Activated CD8-positive, alpha-beta memory T cell treated with anti-CD3 and anti-CD28 coated beads, Interleukin-2, amount 10 ng/mL, durations not matched to agents 7 days and 5 days (primary cell): ENCODE results near the gene TSHR. TPM values are rescaled to one million over a fixed set of nuclear protein-coding genes. Genes with fewer than 3 reads are reported as not detected.

ENCODE experiments used
- total RNA-seq, 2 experiments: library from RNA; stranded (reverse); gene quantifications; one replicate each; pipeline ENCODE4 v1.2.3, GENCODE V29; 2021

The TSHR gene
- total RNA-seq, 2 experiments from 2014 or later = 0.73 TPM; not detected in 1

Other genes starting within 250 kb of the TSHR start
- 10 to 100 TPM; 28.9 to 47.4 TPM for gene CEP128, start 13.9 kb upstream of the TSHR start, total RNA-seq